Mesenteric fat pad (tissue), 1 donor: Measurements from ENCODE around the gene EN1. TPM values are rescaled to one million over a fixed set of nuclear protein-coding genes. Genes with fewer than 3 reads are reported as not detected.

Experiments
- DNase-seq: peaks from one replicate; pipeline ENCODE4 v3.0.0-alpha.2; 2020; ENCODE audit warnings: low spot score
- long read RNA-seq: library from polyadenylated mRNA; unstranded; transcript quantifications from one replicate; pipeline ENCODE4 v2.0.0, GENCODE V29; 2020
- total RNA-seq: library from RNA; stranded (reverse); fragmentation: NEBNext Ultra II Directional; extraction: Animal tissue kit (Norgen Biotek cat#: 25700); gene quantifications from one replicate; pipeline ENCODE4 v1.2.1, GENCODE V29; 2021
- donor health status: DM: yes; HTN: yes; CAD: no.

Gene EN1
- 4.4 TPM for total RNA-seq
- long read RNA-seq = 0 reads

DNA sequence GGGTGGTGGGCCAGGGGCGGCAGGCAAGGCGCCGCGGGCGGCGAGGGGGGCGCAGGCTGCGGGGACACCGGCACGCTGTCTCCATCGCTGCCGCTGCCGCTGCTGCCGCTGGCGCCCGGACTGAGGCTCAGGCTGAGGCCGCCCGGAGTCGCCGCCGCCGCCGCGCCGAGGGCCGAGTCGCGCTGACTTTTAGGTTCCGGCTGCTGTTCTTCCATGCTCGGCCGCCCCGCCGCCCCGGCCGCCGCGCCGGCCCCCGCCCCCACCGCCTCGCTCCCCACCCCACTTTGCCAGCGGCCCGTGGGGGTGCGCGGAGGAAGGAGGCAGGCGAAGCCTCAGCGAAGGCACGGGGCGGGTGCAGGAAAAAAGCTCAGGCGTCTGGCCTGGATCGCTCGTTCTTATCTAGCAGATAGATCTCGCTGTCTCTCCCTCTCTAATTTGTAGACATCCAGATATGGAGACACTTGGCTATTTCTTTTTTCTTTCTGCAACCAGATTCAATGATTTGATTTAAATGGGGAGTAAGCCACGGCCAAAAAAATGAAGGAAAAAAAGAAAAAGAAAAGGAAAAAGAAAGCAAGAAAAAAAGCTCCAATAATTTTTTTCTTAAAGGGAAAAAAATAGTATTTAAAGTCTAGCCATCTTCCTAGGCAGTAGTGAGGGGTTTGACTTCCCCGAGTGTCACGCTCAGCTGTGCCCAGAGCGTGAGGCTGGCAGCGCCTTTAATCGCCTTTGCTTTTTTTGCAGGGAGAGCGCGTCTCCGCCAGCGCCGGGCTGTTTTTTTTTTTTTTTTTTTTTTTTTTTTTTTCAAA, at the start of gene EN1:
Gene EN1 (minus strand): TSS at position 696 of the 809 bp plus-strand sequence. CDS start 481 bp downstream, at position 215.
- no peak for DNase-seq

DNA sequence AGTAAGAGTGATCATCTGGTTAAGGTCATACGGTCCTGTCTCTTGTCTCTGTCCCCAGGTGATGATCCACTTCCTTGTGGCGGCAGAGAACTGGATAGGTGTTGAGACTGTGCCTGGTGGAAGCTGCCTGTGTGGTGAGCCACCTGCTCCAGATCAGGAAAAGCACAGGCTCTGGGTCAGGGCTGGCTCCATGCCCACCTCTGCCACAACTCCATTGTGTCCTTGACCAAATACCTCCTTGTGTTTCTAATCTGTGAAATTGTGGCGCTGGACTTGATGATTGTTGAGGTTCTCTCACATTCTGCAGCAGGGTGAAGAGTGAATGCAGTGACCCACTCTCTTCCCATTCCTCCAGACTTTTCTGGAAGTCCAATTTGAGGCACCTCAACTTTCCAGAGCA, 45.7 kb upstream of the EN1 start:
- no peak for DNase-seq

DNA sequence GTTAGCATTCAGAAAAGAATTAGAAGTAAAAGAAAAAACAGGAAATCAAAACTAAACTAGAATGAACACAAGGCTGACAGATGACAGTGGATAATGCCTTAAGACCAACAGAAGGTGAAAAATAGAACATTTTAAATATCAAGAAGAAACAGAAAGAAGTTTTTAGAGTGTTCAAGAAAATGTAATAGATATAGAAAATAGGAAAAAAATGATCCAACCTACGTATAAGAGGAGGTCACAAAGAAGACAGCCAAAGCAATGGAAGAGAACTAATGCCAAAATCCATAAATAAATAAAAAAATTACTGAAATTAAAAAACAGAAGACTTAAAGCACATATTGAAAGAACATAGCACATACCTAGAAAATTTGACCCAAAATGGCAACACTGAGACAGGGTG, 42.5 kb upstream of the EN1 start:
- no peak for DNase-seq

DNA sequence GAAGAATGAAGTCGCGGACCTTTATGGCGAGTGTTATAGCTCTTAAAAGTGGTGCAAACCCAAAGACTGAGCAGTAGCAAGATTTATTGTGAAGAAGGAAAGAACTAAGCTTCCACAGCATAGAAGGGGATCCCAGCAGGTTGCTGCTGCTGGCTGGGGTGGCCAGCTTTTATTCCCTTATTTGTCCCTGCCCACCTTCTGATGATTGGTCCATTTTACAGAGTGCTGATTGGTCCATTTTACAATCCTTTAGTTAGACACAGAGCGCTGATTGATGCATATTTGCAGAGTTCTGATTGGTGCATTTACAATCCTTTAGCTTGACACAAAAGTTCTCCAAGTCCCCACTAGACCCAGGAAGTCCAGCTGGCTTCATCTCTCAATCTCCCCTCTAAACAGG, 36.3 kb upstream of the EN1 start:
- no peak for DNase-seq

DNA sequence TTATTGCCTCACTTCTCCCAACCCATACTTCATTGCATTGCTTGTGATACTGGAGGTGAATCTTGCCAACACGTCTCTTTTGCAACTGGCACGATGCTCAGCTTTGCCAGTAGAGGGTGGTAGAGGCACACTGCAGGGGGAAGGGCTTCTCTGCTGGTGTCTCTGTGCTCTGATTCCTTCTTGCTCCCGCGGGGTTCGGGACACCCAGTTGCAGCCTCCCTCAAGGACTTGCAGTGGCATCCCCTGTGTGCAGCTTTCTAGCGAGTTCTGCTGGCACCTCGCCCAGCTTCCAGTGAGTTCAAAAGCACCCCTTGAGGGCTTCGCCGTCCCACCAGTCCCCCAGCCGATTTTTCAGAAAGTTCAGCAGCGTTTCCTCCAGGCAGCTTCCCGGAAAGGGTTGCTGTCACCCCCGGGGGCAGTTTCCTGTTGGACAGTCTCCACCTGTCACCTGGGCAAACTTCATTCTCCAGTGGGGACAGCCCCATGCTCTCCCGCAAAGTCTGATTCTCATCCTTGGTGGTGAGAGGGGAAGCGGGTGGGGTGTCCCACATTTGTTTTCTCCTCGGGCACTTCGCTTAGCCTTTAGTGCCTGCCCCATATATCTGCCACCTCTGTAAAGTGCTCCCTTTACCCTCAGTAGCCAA, 35.4 kb upstream of the EN1 start:
- DNase-seq = no peak

DNA sequence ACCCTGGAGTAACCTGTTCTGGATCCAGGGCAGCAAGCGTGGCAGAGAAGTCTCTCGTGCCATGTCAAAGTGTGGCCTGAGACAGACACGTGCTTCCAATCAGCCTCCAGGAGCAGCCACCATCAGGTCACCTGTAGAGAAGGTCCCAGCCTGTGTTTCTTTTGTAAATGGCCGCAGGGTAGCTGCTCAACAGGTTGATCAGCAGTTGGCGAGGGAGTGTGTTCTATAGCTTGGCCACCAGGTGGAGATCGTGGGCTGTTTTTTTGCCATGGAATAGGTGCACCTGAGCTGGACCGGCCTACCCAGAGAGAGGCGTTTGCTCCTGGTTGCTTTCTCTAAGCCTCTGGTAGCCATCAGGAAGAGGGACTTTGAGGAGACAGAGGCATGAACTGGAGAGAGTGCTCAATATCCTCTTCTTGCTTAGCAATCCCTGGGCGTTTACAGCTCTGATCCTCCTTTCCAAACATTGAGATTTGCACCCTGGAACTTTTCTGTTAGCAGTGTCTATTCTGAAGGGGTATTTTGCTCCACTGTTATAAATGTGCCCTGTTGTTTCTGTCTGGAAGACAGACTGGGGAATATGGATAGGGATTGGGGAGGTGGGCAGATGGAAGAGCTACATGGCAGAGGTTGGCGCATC, 34.2 kb upstream of the EN1 start:
- no peak for DNase-seq

DNA sequence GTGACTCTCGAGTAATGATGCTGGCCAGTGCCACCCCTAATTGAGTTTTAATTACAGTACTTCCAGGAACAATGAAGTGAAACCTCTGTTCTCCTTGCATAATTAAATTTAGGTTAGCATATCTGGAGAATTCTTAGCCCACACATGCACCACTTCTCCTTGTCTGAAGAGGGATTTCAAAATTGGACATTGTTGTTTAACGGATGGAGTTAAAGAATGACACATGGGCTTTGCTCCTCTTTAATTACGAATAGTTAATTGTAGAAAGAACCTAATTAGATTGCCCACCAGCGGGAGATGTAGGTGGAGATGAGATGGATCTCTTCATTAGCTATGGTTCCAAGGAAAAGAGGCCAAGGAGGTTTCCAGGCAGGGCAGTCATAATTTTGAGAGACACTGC, 33.1 kb upstream of the EN1 start:
- DNase-seq = no peak

DNA sequence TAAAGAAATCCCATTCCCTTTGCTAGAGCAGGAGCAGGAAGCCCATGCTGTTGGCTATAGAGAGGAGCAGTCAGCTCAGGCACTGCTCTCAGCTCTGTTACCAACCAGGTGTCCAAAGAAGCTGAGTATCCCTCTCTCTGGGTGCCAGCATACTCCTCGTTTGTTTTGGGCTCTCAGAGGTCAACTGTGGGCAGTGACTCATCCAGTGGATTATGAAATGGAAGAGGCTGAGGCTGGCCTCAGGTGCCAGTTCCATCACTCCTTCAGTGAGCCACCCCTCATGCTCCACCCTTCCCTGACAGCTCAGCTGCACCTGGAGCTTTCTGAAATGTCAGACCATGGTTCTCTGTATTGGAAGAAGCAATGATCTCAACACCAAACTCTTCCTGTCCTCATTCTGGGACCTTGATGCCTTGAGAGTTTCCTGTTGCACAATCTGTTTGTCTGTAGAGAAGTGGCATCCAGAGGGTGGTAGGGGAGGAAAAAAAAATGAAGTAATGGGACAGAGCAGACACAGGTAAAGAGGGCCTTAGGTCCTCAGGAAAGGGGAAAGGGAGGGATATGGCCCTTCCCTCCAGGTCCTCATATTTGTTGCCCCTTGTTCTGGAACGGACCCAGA, 31.2 kb upstream of the EN1 start:
- no peak for DNase-seq

DNA sequence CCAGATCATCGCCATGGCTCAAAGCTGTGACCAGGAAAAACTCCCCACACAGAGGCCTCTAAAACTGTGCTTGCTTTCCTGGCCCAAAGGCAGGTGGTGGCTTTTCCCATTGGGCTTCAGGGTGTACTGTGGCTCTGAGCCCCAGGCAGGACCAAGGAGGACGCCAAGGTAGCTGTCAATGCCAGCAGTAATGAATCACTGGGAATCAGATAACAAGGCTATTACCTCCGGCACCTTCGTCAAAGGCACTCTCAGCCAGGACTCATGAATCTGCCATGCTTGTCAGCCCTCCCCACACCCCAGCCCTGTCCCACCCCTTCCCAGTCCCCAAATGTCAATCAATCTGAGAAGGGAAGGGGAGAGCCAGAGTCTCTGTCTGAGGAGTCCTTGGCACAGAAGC, 27.9 kb upstream of the EN1 start:
- no peak for DNase-seq

DNA sequence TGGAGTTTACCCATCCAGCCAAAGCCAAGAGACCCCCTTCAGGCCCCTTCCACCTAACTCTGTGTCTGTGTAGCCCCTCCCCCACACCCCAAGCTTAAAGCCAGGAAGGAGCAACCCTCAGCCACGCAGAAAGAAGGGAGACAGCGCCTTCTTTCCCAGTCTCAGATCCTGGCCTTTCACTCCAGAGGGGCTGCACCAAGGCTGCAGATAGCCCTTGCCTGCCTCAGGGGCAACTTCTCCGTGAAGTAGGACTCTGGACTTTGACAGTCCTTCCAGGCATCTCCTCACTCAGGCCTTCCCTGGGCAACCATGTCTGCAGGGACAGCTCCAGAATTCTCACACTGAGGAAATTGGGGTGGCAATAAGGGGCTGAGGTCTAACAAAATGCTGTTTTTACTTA, 26.9 kb upstream of the EN1 start:
- no peak for DNase-seq

DNA sequence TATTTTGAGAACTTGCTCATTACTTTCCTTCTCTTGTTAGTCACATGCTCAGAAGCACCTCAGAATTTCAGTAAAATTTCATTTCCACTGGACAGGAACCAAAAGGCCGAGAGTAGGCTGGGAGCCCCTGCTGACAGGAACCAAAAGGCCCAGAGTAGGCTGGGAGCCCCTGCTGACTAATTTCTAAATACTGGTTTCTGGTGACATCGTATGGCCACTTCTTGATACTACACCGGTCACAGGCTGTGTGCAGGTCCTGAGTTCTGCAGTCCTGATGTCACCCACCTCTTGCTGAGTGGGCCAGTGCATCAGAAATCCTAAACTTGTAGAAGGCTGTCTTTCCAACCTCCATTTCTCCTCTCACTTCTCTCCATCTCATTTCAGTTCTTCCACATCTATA, 17.7 kb upstream of the EN1 start:
- DNase-seq = no peak

DNA sequence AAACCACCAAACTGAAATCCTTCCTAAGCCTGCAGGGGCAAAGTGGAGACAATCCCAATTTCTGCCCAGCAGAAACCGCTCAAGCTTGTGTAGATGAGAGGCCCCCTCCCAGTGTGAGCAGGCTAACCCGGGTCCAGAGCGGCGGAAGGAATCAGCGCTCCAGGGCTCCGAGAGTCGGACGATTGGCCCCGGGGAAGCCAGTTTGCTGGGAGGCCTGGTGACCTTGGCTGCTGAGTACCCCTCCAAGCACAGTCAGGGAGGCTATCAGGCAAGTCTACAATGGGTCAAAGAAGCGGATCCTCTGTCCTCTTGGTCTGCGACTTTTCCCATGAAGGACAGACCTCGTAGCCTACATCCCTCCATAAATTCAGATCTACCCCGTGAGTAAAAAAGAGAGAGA, 16.8 kb upstream of the EN1 start:
- DNase-seq = no peak

DNA sequence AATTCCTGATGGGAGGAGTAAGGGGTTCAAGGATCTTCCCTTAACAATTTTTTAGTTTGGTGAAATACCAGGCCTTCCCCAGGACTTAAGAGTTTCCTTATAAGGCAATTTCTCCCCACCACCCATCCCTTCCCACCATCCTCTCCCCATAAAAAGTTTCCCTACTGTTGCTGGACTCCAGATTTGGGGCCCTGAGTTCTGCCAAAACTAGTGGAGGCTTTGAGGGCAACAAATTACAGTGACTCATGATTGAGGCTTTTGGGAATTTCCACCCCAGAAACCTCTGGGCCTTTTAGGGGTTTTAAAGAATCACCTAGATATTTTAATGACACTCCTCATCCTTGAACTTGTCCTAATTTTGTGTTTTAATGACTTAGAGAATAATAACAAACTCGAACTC, 14.3 kb upstream of the EN1 start:
- no peak for DNase-seq

DNA sequence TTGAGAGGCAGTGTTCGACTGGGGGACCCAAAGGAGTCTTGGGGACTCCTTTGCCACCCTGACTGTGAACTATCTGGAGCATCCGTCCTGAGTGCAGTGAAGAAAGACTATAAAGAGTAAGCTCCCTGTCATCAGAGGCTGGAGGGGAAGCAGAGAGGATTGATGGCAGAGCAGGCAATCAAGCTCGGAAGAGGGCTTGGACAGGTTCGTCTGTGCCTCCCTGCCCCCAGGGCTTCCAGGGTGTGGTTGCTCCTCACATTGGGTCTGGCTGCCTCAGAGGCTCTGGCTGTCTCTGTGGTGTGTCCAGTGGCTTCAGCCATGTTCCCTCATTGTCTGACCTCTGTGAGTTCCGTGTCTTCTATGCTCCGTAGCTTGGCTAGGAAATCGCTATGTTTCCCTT, 13.8 kb upstream of the EN1 start:
- no peak for DNase-seq

DNA sequence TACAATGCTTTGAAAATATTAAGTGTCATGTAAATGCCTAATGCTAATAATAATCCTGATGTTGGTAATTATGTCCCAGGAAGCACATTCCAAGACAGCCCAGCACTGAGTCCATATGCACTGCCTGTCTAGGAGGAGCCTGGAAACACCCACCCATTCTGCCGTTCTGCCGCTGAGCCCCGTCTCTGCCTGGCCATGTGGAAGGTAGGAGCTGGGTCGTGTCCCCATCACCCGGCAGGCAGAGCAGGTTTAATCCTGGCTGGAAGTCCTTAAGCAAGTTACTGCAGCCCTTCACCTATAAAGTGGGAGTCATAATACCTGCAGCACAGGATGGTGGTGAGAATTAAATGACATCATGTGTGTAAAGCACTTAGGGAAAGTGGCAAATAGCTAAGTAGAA, 13.1 kb upstream of the EN1 start:
- DNase-seq = no peak

DNA sequence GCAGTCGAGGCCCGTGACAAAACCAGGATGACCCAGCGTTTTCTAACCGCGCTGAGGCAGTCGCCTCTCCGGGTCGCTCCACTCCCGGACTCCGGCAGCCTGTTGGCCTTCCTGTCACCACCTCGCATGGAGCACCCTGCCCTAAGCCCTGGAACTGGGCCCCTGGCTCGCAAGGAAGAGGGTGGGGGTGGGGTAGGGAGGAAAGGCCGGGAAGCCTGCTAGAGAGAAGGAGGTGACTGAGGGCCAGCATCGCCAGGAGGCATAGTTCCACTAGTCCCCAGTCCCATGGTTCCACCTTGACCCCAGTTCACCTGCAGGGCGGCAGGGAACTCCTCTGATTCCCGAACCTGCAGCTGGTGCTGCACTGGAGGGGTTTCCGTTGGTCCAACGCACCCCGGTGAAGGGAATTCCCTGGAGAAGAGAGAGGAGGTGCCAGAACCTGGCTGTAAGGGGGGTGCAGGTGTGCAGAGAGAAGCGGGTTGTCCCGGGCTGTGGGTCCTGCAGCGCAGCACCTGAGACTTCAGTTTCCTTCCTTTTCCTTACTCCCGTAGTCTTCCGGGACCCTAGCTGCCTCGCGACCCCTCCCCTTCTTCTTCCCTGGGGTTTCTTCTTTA, 11.8 kb upstream of the EN1 start:
- no peak for DNase-seq

DNA sequence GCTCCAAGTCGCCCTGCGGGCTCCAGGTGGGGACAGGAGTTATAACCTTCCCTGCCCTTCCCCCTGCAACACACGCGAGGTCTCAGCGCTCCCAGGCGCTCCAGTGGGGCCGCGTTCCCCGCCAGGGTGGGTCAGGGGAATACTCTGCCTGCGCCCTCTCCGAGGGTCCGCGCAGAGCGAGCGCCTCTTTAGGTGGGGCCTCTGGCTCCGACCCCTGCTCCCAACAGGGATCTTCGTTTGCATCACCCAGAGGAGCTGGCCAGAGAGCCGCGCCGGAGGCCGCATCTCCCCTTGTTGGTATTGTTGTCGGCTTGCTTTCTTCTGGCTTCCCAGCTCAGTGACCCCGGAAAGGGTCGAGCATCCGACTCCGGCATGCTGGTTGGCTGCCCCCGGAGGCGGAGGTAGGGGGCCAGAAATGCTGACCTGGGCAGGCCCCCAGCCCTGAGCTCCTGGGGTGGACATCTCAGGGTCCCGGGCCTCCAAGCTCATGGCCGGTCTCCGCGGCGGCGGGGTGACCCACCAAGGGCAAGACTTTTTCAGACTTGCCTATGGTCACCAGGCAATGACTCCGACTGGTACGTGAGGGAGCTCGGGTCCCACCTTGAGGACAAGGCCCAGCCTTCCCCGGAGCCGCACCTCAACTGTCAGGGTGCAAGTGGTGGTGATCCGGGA, 11.2 kb upstream of the EN1 start:
- DNase-seq = no peak

DNA sequence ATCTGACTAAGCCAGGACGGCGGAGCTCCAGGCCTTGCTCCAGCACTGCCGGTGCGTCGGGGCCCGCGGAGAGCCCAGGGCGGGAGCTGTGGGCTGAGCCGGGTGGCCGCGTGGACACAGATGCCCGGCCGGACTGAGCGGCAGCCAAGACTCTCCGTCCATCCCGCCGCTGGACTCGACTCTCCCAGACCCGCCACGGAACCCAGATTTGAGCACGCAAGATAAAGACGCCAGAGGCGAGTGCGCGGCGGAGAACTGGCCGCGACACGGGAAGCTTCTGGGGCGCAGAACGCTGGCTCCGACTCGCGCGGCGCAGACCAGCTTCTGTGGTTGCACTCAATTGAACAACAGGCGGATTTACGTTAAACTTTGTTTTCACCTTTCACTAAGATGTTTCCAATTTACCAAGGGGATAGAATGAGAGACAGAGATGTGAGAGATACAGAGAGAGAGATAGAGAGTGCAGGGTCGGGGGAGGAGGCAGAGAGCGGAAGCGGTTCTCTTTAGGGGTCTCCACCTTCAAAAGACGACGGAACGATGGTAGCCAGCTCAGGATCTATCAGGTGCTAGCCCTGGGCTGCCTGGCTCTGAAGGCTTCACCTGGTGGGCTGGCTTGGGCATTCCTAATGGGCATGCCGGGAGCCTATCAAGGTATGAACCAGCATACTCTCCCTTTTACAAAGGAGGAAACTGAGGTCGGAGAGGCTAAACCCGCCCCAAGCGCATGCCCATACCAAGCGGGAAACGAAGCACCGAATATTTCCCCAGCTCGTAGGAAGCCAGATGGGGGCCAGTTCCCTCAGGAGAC, 10.4 kb upstream of the EN1 start:
- DNase-seq = no peak

DNA sequence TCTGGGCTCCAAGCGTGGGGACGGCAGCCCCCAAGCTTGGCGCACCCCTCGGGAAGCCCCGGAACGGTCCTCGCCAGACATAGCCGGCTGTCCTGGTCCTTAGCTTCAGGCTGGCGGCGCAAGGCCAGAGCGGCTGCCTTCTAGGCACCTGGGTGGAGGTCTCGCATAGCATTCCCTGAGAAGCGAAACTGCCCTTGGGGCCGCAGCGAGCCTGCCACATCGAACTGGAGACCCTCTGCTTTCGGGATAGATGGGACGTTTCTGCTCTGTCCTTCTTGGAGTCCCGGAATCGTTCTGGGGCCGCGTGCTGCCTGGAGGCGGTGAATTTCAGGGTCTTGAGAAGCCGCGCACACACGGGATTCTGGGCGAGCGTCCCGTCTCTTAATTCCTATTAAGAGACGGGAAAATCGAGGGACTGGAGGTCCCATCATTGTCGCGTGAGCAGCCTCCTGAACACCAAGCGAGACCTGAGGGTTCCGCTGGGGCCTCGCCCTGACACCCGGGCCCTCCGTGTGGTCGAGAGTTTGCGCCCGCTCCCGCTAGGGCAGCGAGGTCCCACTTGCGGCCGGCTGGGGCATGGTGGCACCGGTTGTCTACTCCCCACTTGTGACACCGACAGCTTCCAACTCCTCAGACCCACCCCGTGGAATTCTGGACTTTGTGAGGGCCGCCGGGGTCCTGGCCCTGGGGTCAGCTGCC, 9.7 kb upstream of the EN1 start:
- DNase-seq = no peak
